H9 (cell line): ENCODE data around the gene SIX5. TPM values are rescaled to one million over a fixed set of nuclear protein-coding genes. Genes with fewer than 3 reads are reported as not detected.

ENCODE experiments used
- DNase-seq: peaks from one replicate; pipeline ENCODE4 v3.0.0-alpha.2; 2017
- H2AFZ ChIP-seq: one replicate; pipeline ENCODE4 v1.6.1; 2013; ENCODE audit warnings: mild to moderate bottlenecking, low read length, control low read depth, moderate library complexity
- H2AK5ac ChIP-seq: 2 replicates; pipeline ENCODE4 v1.6.1; 2013; ENCODE audit warnings: low read length, control low read depth, mixed read lengths; ENCODE audit not compliant: insufficient read length
- H2BK120ac ChIP-seq: one replicate; pipeline ENCODE4 v1.6.1; 2013; ENCODE audit warnings: low read depth, mild to moderate bottlenecking, low read length, control low read depth, inconsistent platforms; ENCODE audit not compliant: poor library complexity, severe bottlenecking
- H2BK12ac ChIP-seq: 2 replicates; pipeline ENCODE4 v1.6.1; 2013; ENCODE audit warnings: low read length, control low read depth, mixed read lengths, low read depth; ENCODE audit not compliant: insufficient read length
- H2BK15ac ChIP-seq: 2 replicates; pipeline ENCODE4 v1.6.1; 2013; ENCODE audit warnings: low read depth, low read length, control low read depth
- H2BK20ac ChIP-seq: one replicate; pipeline ENCODE4 v1.6.1; 2013; ENCODE audit warnings: low read depth, mild to moderate bottlenecking, low read length, control low read depth, inconsistent platforms; ENCODE audit not compliant: poor library complexity, severe bottlenecking
- H2BK5ac ChIP-seq: 2 replicates; pipeline ENCODE4 v1.6.1; 2013; ENCODE audit warnings: low read length, control low read depth, mixed read lengths; ENCODE audit not compliant: insufficient read length
- H3K14ac ChIP-seq: 2 replicates; pipeline ENCODE4 v1.6.1; 2013; ENCODE audit warnings: low read length, control low read depth; ENCODE audit not compliant: insufficient read depth
- H3K18ac ChIP-seq: 2 replicates; pipeline ENCODE4 v1.6.1; 2013; ENCODE audit warnings: low read depth, mild to moderate bottlenecking, mixed read lengths, low read length, control low read depth; ENCODE audit not compliant: insufficient read length
- H3K23ac ChIP-seq: 2 replicates; pipeline ENCODE4 v1.6.1; 2013; ENCODE audit warnings: low read length, control low read depth, mixed read lengths, low read depth; ENCODE audit not compliant: insufficient read length
- H3K23me2 ChIP-seq: 2 replicates; pipeline ENCODE4 v1.6.1; 2013; ENCODE audit warnings: low read depth, mild to moderate bottlenecking, mixed read lengths, low read length, control low read depth; ENCODE audit not compliant: insufficient read length, poor library complexity, severe bottlenecking
- H3K27ac ChIP-seq: 2 replicates; pipeline ENCODE4 v1.5.1; 2013; ENCODE audit warnings: low read length, control low read depth, mixed read lengths, low read depth; ENCODE audit not compliant: insufficient read length
- H3K27me3 ChIP-seq: 2 replicates; pipeline ENCODE4 v1.6.1; 2013; ENCODE audit warnings: low read length, control low read depth, inconsistent platforms; ENCODE audit not compliant: insufficient read depth
- H3K4ac ChIP-seq: 2 replicates; pipeline ENCODE4 v1.6.1; 2013; ENCODE audit warnings: low read depth, mild to moderate bottlenecking, control low read depth, inconsistent platforms, low read length, moderate library complexity
- H3K4me1 ChIP-seq: 2 replicates; pipeline ENCODE4 v1.6.1; 2013; ENCODE audit warnings: low read length, control low read depth, inconsistent platforms; ENCODE audit not compliant: insufficient read depth
- H3K4me2 ChIP-seq: 2 replicates; pipeline ENCODE4 v1.6.1; 2013; ENCODE audit warnings: low read length, control low read depth, mixed read lengths; ENCODE audit not compliant: insufficient read length, insufficient read depth
- H3K56ac ChIP-seq: 2 replicates; pipeline ENCODE4 v1.6.1; 2013; ENCODE audit warnings: low read depth, mild to moderate bottlenecking, mixed read lengths, low read length, control low read depth; ENCODE audit not compliant: insufficient read length
- H3K79me1 ChIP-seq: 2 replicates; pipeline ENCODE4 v1.6.1; 2013; ENCODE audit warnings: low read depth, mild to moderate bottlenecking, moderate library complexity, low read length, control low read depth, inconsistent platforms; ENCODE audit not compliant: insufficient read depth, poor library complexity, severe bottlenecking
- H3K79me2 ChIP-seq: 2 replicates; pipeline ENCODE4 v1.6.1; 2013; ENCODE audit warnings: low read length, control low read depth, inconsistent platforms; ENCODE audit not compliant: insufficient read depth
- H3K9ac ChIP-seq: 2 replicates; pipeline ENCODE4 v1.6.1; 2013; ENCODE audit warnings: low read length, control low read depth, mixed read lengths; ENCODE audit not compliant: insufficient read length; ENCODE audit errors: extremely low read depth
- H3K9me3 ChIP-seq: one replicate; pipeline ENCODE4 v1.6.1; 2013; ENCODE audit warnings: low read depth, low read length, inconsistent platforms; ENCODE audit not compliant: control insufficient read depth
- H3T11ph ChIP-seq: one replicate; pipeline ENCODE4 v1.6.1; 2013; ENCODE audit warnings: mild to moderate bottlenecking, low read length, control low read depth, inconsistent platforms
- H4K20me1 ChIP-seq: one replicate; pipeline ENCODE4 v1.6.1; 2013; ENCODE audit not compliant: control insufficient read depth, insufficient read length, insufficient read depth
- H4K5ac ChIP-seq: 2 replicates; pipeline ENCODE4 v1.6.1; 2013; ENCODE audit warnings: low read depth, mild to moderate bottlenecking, mixed read lengths, low read length, control low read depth; ENCODE audit not compliant: insufficient read length
- H4K8ac ChIP-seq: replicated peaks from 2 replicates; pipeline ENCODE4 v1.6.1; 2013; ENCODE audit warnings: low read length, control low read depth, mixed read lengths, low read depth; ENCODE audit not compliant: insufficient read length
- H4K91ac ChIP-seq: 2 replicates; pipeline ENCODE4 v1.6.1; 2013; ENCODE audit warnings: low read depth, mild to moderate bottlenecking, moderate library complexity, mixed read lengths, low read length, control low read depth; ENCODE audit not compliant: insufficient read length
- H3K27ac Mint-ChIP-seq, 3 experiments: 2 replicates in 2 of 3; 3 replicates in 1 of 3; pipeline ENCODE4 v1.8.0; 2020 to 2021; ENCODE audit warnings: mixed read lengths in 3 of 3, mild to moderate bottlenecking in 1 of 3, moderate library complexity in 1 of 3
- H3K27me3 Mint-ChIP-seq: 2 replicates; pipeline ENCODE4 v1.8.0; 2021; ENCODE audit warnings: low read depth, mild to moderate bottlenecking, moderate library complexity, mixed read lengths
- H3K36me3 Mint-ChIP-seq, 3 experiments: 2 replicates in 2 of 3; 3 replicates in 1 of 3; pipeline ENCODE4 v1.8.0; 2020 to 2021; ENCODE audit warnings: low read depth in 3 of 3, mixed read lengths in 3 of 3; ENCODE audit not compliant: insufficient read depth in 1 of 3
- H3K4me1 Mint-ChIP-seq, 2 experiments: 2 replicates each; pipeline ENCODE4 v1.8.0; 2020; ENCODE audit warnings: mixed read lengths in 2 of 2
- H3K4me3 Mint-ChIP-seq, 2 experiments: 2 replicates in 1 of 2; 3 replicates in 1 of 2; pipeline ENCODE4 v1.8.0; 2020 to 2021; ENCODE audit warnings: mild to moderate bottlenecking in 2 of 2, mixed read lengths in 2 of 2, moderate library complexity in 1 of 2
- H3K9me3 Mint-ChIP-seq, 2 experiments: 2 replicates in 1 of 2; 3 replicates in 1 of 2; pipeline ENCODE4 v1.8.0; 2020; ENCODE audit warnings: mild to moderate bottlenecking in 2 of 2, mixed read lengths in 2 of 2, moderate library complexity in 1 of 2
- CTCF ChIP-seq: fragments of 200-600 bp; sonication (generic); conservative IDR thresholded peaks from 3 replicates; pipeline ENCODE4 v1.8.0; 2021; ENCODE audit warnings: antibody characterized with exemption, mild to moderate bottlenecking
- WGBS: extraction: QIAGEN DNeasy Blood & Tissue Kit; methylation state at CpG from one replicate; pipeline ENCODE4 v1.1.7; 2013; ENCODE audit warnings: missing lambda C conversion rate, low lambda C conversion rate, mixed read lengths; ENCODE audit not compliant: insufficient read length; ENCODE audit errors: extremely low coverage; 5-methylcytosine and 5-hydroxymethylcytosine counted together
- total RNA-seq: library from RNA; stranded (reverse); gene quantifications from 2 replicates; pipeline ENCODE4 v1.2.1, GENCODE V29; 2021

The SIX5 gene
- total RNA-seq, 1 experiment from 2014 or later, result 41.7 TPM

GRCh38 chr19:45782820-45783785 lies 14.1 kb upstream of the SIX5 start:
- Histone ChIP-seq H3K4me1 (peaks cover 3% of the 10 kb centered on the region; the same call in 1 of the 2 replicates), H2BK15ac (no peak overlapping the region), H3K4ac (no peak overlapping the region), H4K20me1 (no peaks in the 10 kb centered on the region), H3K27ac (no peak overlapping the region), H3K4me2 (no peak overlapping the region), H4K8ac (no peak overlapping the region), H2BK12ac (no peak overlapping the region), H2BK5ac (no peak overlapping the region), H3K23me2 (peaks cover 6% of the 10 kb centered on the region), H3K79me1 (no peaks in the 10 kb centered on the region), H3K9me3 (no peaks in the 10 kb centered on the region), H2AK5ac (no peak overlapping the region), H2BK120ac (no peak overlapping the region), H4K91ac (no peak overlapping the region), H3K56ac (no peak overlapping the region), H4K5ac (no peak overlapping the region), H3K18ac (no peak overlapping the region), H3K23ac (no peak overlapping the region), H3K9ac (no peak overlapping the region), H2BK20ac (no peak overlapping the region), H3K79me2 (no peaks in the 10 kb centered on the region), H3K27me3 (no peaks in the 10 kb centered on the region; the same call in 1 of the 2 replicates), H3T11ph (no peak overlapping the region), H3K14ac (no peak overlapping the region), H2AFZ (no peak overlapping the region)
- peaks cover 14 to 43% (median 37%) of the 10 kb centered on the region in 3 experiments for H3K36me3 Mint-ChIP-seq
- peaks cover 23 to 42% of the 10 kb centered on the region in 2 experiments for H3K4me1 Mint-ChIP-seq
- no peaks in the 10 kb centered on the region for H3K9me3 Mint-ChIP-seq
- H3K27ac Mint-ChIP-seq, result peak overlapping the region in 1 of 3 experiments; percentile 94; a peak in 1 of 7 replicates
- WGBS, result no CpG with 5 or more reads among the region's 26 CpGs
- peak overlapping the region in 1 of 2 experiments; percentile 35; a peak in 1 of 5 replicates for H3K4me3 Mint-ChIP-seq
- TF ChIP-seq CTCF, result no peak
- peak; percentile 36 for DNase-seq
- H3K27me3 Mint-ChIP-seq, result peaks cover 18% of the 10 kb centered on the region
